ENCODE data around the gene INCENP. TPM values are rescaled to one million over a fixed set of nuclear protein-coding genes. Genes with fewer than 3 reads are reported as not detected.

INCENP gene
- total and polyA plus RNA-seq, 10 donors, result 1.8 to 32.4 (median 22.7) TPM

GRCh38 chr11:62152245-62153086 is 28.7 kb downstream of the INCENP start:
- intact Hi-C loops (cut with DNase I; ENCODE audit: low total_unique reads), result loop anchor here (10.0 kb wide), 1 partner anchor 62 kb away; no protein-coding TSS in a partner anchor
- 90 to 94% (median 92%) methylated on average over 11 to 14 of the region's 14 CpGs for WGBS, 5 donors
- Histone ChIP-seq H3K36me3 (peaks cover 3 to 70% (median 53%) of the 10 kb centered on the region in 6 donors), H3K4me3 (no peak overlapping the region), H3K9me3 (no peaks in the 10 kb centered on the region), H3K27ac (no peak overlapping the region), H3K27me3 (replicated peaks in 1 of 7) (no peaks in the 10 kb centered on the region), H3K4me1 (no peaks in the 10 kb centered on the region)
- DNase-seq, result peak; percentile 50
- TF ChIP-seq POLR2A (IDR thresholded peaks at IDR 0.05) (no peak), CTCF (IDR thresholded peaks at IDR 0.05 in 8 of 11, conservative IDR thresholded peaks at IDR 0.05 in 3 of 11) (no peak), POLR2AphosphoS5 (IDR thresholded peaks at IDR 0.05) (no peak)

GRCh38 chr11:62153087-62153395 is 29.2 kb downstream of the INCENP start:
- DNase-seq, result no peak
- 79 to 88% (median 81%) methylated on average over 2 of the region's 2 CpGs for WGBS, 5 donors
- Histone ChIP-seq H3K4me1 (no peaks in the 10 kb centered on the region), H3K36me3 (peaks cover 3 to 65% (median 47%) of the 10 kb centered on the region in 6 donors), H3K27ac (no peak overlapping the region), H3K9me3 (no peaks in the 10 kb centered on the region), H3K27me3 (replicated peaks in 1 of 7) (no peaks in the 10 kb centered on the region), H3K4me3 (no peak overlapping the region)
- intact Hi-C loops (cut with DNase I; ENCODE audit: low total_unique reads), result loop anchor here (10.0 kb wide), 1 partner anchor 62 kb away; no protein-coding TSS in a partner anchor
- no peak for TF ChIP-seq CTCF (IDR thresholded peaks at IDR 0.05 in 8 of 11, conservative IDR thresholded peaks at IDR 0.05 in 3 of 11)
- TF ChIP-seq POLR2AphosphoS5 (IDR thresholded peaks at IDR 0.05), result no peak
- no peak for TF ChIP-seq POLR2A (IDR thresholded peaks at IDR 0.05)

GRCh38 chr11:62153617-62154016 is 29.8 kb downstream of the INCENP start:
- DNase-seq, result peak; percentile 10
- Histone ChIP-seq H3K9me3 (no peaks in the 10 kb centered on the region), H3K27ac (no peak overlapping the region), H3K4me1 (no peaks in the 10 kb centered on the region), H3K36me3 (peaks cover 0 to 59% (median 41%) of the 10 kb centered on the region in 6 donors), H3K27me3 (replicated peaks in 1 of 7) (no peaks in the 10 kb centered on the region), H3K4me3 (no peak overlapping the region)
- 63 to 86% (median 81%) methylated on average over 3 of the region's 3 CpGs for WGBS, 5 donors
- TF ChIP-seq CTCF (IDR thresholded peaks at IDR 0.05 in 8 of 11, conservative IDR thresholded peaks at IDR 0.05 in 3 of 11) (no peak), POLR2A (IDR thresholded peaks at IDR 0.05) (no peak), POLR2AphosphoS5 (IDR thresholded peaks at IDR 0.05) (no peak)
- intact Hi-C loops (cut with DNase I; ENCODE audit: low total_unique reads), result loop anchor here (10.0 kb wide), 1 partner anchor 61 kb away; no protein-coding TSS in a partner anchor

GRCh38 chr11:62157603-62158002 is 33.8 kb downstream of the INCENP start:
- no peak for DNase-seq
- no peaks in the 10 kb centered on the region for H3K4me1 ChIP-seq
- 79 to 86% (median 80%) methylated on average over 6 of the region's 6 CpGs for WGBS, 5 donors
- no peak overlapping the region for H3K27ac ChIP-seq
- intact Hi-C loops (cut with DNase I; ENCODE audit: low total_unique reads), result loop anchor here (10.0 kb wide), 1 partner anchor 57 kb away; no protein-coding TSS in a partner anchor
- H3K27me3 ChIP-seq (replicated peaks in 1 of 7), result no peaks in the 10 kb centered on the region
- no peak for TF ChIP-seq CTCF (IDR thresholded peaks at IDR 0.05 in 8 of 11, conservative IDR thresholded peaks at IDR 0.05 in 3 of 11)
- TF ChIP-seq POLR2AphosphoS5 (IDR thresholded peaks at IDR 0.05), result no peak
- TF ChIP-seq POLR2A (IDR thresholded peaks at IDR 0.05), result no peak
- peaks cover 0 to 19% (median 3%) of the 10 kb centered on the region in 6 donors for H3K36me3 ChIP-seq
- no peak overlapping the region for H3K4me3 ChIP-seq
- no peaks in the 10 kb centered on the region for H3K9me3 ChIP-seq

All from spleen (tissue), 11 donors.